ENCODE data around the gene NFATC2. TPM values are rescaled to one million over a fixed set of nuclear protein-coding genes. Genes with fewer than 3 reads are reported as not detected.

Gene NFATC2
- total and polyA plus RNA-seq, 2 of the 8 experiments (the other 6 are each of a cell fraction or from before 2014, with no cell fraction given), result 0.27 to 0.91 TPM

- DNase-seq (ENCODE audit: low read depth in 1 of 2, low spot score in 2 of 2), result peak in 1 of 2 experiments; percentile 53
- TF ChIP-seq MAX (IDR thresholded peaks at IDR 0.05), result peak; percentile 88
- TF ChIP-seq E2F6 (IDR thresholded peaks at IDR 0.05), result peak; percentile 65; the same call in 1 of the 2 replicates
- peak in 1 of 2 experiments; percentile 67; a peak in 1 of 3 replicates for TF ChIP-seq EP300 (IDR thresholded peaks at IDR 0.05; ENCODE audit: borderline replicate concordance in 1 of 2, low read depth in 2 of 2, low read length in 2 of 2)
- TF ChIP-seq SIN3A (conservative IDR thresholded peaks at IDR 0.05 in 1 of 2, IDR thresholded peaks at IDR 0.05 in 1 of 2; ENCODE audit: low read depth in 1 of 2, low read length in 2 of 2), result no peak
- no peak for TF ChIP-seq ZNF274 (IDR thresholded peaks at IDR 0.05; ENCODE audit: borderline replicate concordance, extremely low read depth, low read length)
- TF ChIP-seq RXRA (IDR thresholded peaks at IDR 0.05; ENCODE audit: insufficient read depth, low read depth, low read length), result no peak
- no peak for TF ChIP-seq CHD2 (IDR thresholded peaks at IDR 0.05; ENCODE audit: low read length)
- peak; percentile 61 for TF ChIP-seq NANOG (IDR thresholded peaks at IDR 0.05; ENCODE audit: insufficient read depth, low read depth, low read length, poor library complexity, severe bottlenecking)
- 0 out of 2 replicates have a peak, but pooled peaks have one; percentile 23 for TF ChIP-seq YY1 (IDR thresholded peaks at IDR 0.05; ENCODE audit: low read depth, low read length)
These were observed 155.2 kb downstream of the NFATC2 start for GRCh38 chr20:51387125-51387875.

More at GRCh38 chr20:51387125-51387875, 155.2 kb downstream of the NFATC2 start:
- Histone ChIP-seq H4K91ac (replicated peaks; ENCODE audit: insufficient read length, low read length) (no peak overlapping the region), H2BK120ac (replicated peaks; ENCODE audit: low read depth, low read length) (no peak overlapping the region), H3K4ac (replicated peaks; ENCODE audit: insufficient read length, low read depth, low read length) (no peak overlapping the region), H3K9me3 (ENCODE audit: insufficient read depth in 2 of 2, low read depth in 1 of 2, low read length in 1 of 2) (no peaks in the 10 kb centered on the region), H3K4me2 (ENCODE audit: insufficient read depth in 1 of 2, low read depth in 2 of 2, low read length in 2 of 2) (peak overlapping the region; percentile 8 to 29; a peak in 2 of 4 replicates), H2AFZ (ENCODE audit: low read length) (no peak overlapping the region), H3K79me2 (ENCODE audit: control insufficient read depth in 1 of 2, insufficient read depth in 2 of 2, low read length in 2 of 2) (no peaks in the 10 kb centered on the region), H2BK5ac (ENCODE audit: low read depth, low read length) (peak overlapping the region; percentile 37; the same call in 1 of the 2 replicates), H2BK12ac (ENCODE audit: low read depth, low read length) (0 out of 2 replicates have a peak overlapping the region, but pooled peaks have one; percentile 55), H3K14ac (ENCODE audit: insufficient read length) (no peak overlapping the region), H3K23me2 (ENCODE audit: low read depth, low read length) (no peaks in the 10 kb centered on the region), H4K8ac (ENCODE audit: extremely low read depth, insufficient read depth, low read length) (no peak overlapping the region; the same call in 1 of the 2 replicates), H2BK20ac (ENCODE audit: low read length) (no peak overlapping the region), H3K23ac (ENCODE audit: insufficient read length) (no peak overlapping the region), H3K4me1 (replicated peaks in 1 of 4; ENCODE audit: control insufficient read depth in 3 of 4, insufficient read depth in 4 of 4, low read length in 3 of 4) (peaks cover 2 to 18% (median 10%) of the 10 kb centered on the region in 4 experiments; a peak in 6 of 7 replicates), H2BK15ac (ENCODE audit: low read length) (no peak overlapping the region), H4K20me1 (replicated peaks in 1 of 2; ENCODE audit: control insufficient read depth in 1 of 2, insufficient read depth in 2 of 2, low read length in 2 of 2) (no peaks in the 10 kb centered on the region), H4K5ac (ENCODE audit: insufficient read length, low read depth, low read length) (no peak overlapping the region), H2AK5ac (ENCODE audit: low read depth, low read length) (0 out of 2 replicates have a peak overlapping the region, but pooled peaks have one; percentile 18), H3K27ac (ENCODE audit: low read depth, low read length) (no peak overlapping the region), H3K79me1 (ENCODE audit: low read depth, low read length) (no peaks in the 10 kb centered on the region), H3K4me3 (ENCODE audit: extremely low read depth in 1 of 4, insufficient read depth in 2 of 4, low read depth in 3 of 4, low read length in 4 of 4) (no peak overlapping the region), H3K56ac (replicated peaks; ENCODE audit: insufficient read length, low read depth, low read length) (no peak overlapping the region), H3K9ac (replicated peaks in 1 of 4; ENCODE audit: extremely low read depth in 1 of 4, low read depth in 3 of 4, low read length in 3 of 4) (no peak overlapping the region), H3K18ac (ENCODE audit: extremely low read depth, low read length) (no peak overlapping the region), H3K27me3 (replicated peaks in 1 of 4; ENCODE audit: control insufficient read depth in 3 of 4, extremely low read depth in 1 of 4, insufficient read depth in 3 of 4, low read length in 3 of 4) (no peaks in the 10 kb centered on the region; a peak in 1 of 7 replicates), H3K36me3 (ENCODE audit: control insufficient read depth in 2 of 4, insufficient read depth in 4 of 4, low read length in 3 of 4) (no peaks in the 10 kb centered on the region)
- ChIA-PET CTCF (ENCODE audit: partially characterized antibody) (interaction anchor here (0.6 to 3.5 kb wide), 17 partner anchors 8 to 405 kb away, joined by 3 to 34 read pairs (median 5); partner anchors contain the start of gene NFATC2), POLR2A (ENCODE audit: partially characterized antibody) (interaction anchor here (0.9 to 1.2 kb wide), 3 partner anchors 13 to 155 kb away, joined by 3 read pairs; partner anchors contain the start of gene NFATC2)
- WGBS, 2 experiments (ENCODE audit: extremely low coverage in 1 of 2, insufficient coverage in 1 of 2, insufficient read length in 1 of 2, insufficient replicate concordance in 2 of 2, low coverage in 1 of 2, low lambda C conversion rate in 2 of 2, missing lambda C conversion rate in 1 of 2), result 28% methylated on average over 9 of the region's 9 CpGs; no CpG with 5 or more reads in 1 of the 2 experiments
- FAIRE-seq, result peak; percentile 90
